ENCODE measurements around the gene ETS2.

ETS2 gene

DNA sequence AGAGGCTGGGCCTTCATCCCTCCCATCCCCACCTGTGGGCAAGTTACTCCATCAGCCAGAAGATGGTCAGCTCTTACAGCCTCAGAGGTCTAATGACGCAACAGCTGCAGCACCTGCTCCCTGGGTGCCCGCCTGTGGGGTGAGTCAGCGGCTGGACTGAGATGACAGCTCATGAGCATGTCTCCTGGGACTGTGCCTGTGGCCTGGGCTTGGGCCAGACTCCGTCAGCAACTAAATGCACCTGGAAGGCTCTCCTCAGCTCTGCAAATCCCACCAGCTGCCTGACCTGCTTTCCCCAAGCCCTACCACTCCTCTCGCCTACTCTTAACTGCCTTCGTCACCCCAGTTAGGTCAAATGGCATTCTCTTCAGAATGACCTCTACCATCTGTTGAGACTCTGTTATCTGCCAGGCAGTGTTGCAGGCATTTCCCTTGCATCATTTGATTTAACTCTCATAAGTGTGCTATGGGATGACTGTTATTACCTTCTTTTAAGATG, 47.7 kb downstream of the ETS2 start:
- H3K27ac ChIP-seq (ENCODE audit: low read depth, low read length), result no peak overlapping the region
- H3K9ac ChIP-seq (ENCODE audit: low read length), result no peak overlapping the region
- H3K27me3 ChIP-seq (ENCODE audit: control insufficient read depth, insufficient read depth, low read length), result no peaks in the 10 kb centered on the region
- no peak overlapping the region for H3K4me3 ChIP-seq (ENCODE audit: low read depth, low read length)
- H3K36me3 ChIP-seq (ENCODE audit: control insufficient read depth, insufficient read depth, low read length), result no peaks in the 10 kb centered on the region
- peaks cover 3% of the 10 kb centered on the region; the same call in 1 of the 2 replicates for H3K9me3 ChIP-seq (ENCODE audit: control insufficient read depth, insufficient read depth, low read depth, low read length)
- H3K4me1 ChIP-seq (ENCODE audit: control insufficient read depth, insufficient read depth, low read length), result no peaks in the 10 kb centered on the region; the same call in 1 of the 2 replicates

GRCh38 chr21:38857152-38857825, 51.6 kb downstream of the ETS2 start:
- no peak overlapping the region for H3K4me3 ChIP-seq (ENCODE audit: low read depth, low read length)
- H3K9me3 ChIP-seq (ENCODE audit: control insufficient read depth, insufficient read depth, low read depth, low read length), result no peaks in the 10 kb centered on the region
- no peaks in the 10 kb centered on the region for H3K36me3 ChIP-seq (ENCODE audit: control insufficient read depth, insufficient read depth, low read length)
- no peak overlapping the region for H3K27ac ChIP-seq (ENCODE audit: low read depth, low read length)
- no peaks in the 10 kb centered on the region; the same call in 1 of the 2 replicates for H3K4me1 ChIP-seq (ENCODE audit: control insufficient read depth, insufficient read depth, low read length)
- no peak overlapping the region for H3K9ac ChIP-seq (ENCODE audit: low read length)
- no peaks in the 10 kb centered on the region for H3K27me3 ChIP-seq (ENCODE audit: control insufficient read depth, insufficient read depth, low read length)

DNA sequence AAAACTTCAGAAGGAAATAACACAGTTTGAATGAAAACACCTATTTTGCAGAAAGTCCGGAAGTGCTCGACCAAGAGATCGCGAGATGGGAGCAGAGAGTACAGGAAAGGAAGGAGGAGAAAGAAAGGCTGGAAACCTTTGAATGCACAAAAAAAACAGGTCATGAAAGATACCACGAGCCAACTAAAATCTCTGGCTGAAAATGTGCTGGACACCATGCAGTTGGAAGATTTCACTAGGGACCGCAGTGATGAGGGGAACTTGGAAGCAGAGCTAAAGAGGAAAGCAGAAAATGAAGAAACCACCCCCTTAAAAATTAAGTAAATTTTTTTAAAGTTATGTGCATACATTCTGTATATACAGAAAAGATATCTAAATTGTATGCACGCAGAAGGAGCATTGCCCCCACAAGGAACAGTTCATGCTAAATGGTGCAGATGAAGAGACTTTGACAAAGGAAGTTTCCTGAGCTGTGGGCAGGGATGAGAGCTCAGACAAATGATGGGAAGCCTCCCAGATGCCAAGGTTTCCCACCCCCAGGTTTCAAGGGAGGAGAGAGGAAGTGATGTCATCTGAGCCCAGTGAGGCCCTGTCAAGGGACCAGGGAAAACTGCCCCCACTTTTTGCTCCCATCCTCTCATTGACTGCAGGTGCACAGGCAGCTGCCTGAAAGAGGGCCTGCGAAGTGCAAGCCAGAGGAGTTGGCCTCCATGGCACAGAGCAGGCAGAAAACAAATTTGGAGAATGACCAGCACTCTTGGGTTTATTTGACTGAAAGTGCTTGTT, 52.5 kb downstream of the ETS2 start:
- Histone ChIP-seq H3K36me3 (ENCODE audit: control insufficient read depth, insufficient read depth, low read length) (no peaks in the 10 kb centered on the region), H3K27ac (ENCODE audit: low read depth, low read length) (no peak overlapping the region), H3K4me3 (ENCODE audit: low read depth, low read length) (no peak overlapping the region), H3K27me3 (ENCODE audit: control insufficient read depth, insufficient read depth, low read length) (no peaks in the 10 kb centered on the region), H3K9ac (ENCODE audit: low read length) (no peak overlapping the region), H3K9me3 (ENCODE audit: control insufficient read depth, insufficient read depth, low read depth, low read length) (no peaks in the 10 kb centered on the region), H3K4me1 (ENCODE audit: control insufficient read depth, insufficient read depth, low read length) (no peaks in the 10 kb centered on the region; the same call in 1 of the 2 replicates)

DNA sequence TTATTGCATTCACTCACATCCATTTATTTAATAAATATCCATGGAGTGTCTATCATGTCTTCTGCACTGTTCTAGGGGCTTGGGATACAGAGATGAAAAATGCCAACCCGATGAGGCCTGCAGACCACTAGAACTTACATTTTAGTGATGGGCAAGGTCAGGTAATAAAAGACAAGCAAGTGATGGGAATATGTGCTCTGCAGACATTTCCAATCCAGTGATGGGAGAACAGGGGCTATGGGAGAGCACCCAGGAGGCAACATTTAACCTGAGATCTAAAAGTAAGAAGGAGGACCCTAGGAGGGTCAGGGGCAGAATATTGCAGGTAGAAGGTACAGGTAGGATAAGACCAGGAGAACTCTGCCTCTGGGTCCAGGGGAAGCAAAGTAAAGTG, 53.1 kb downstream of the ETS2 start:
- Histone ChIP-seq H3K27me3 (ENCODE audit: control insufficient read depth, insufficient read depth, low read length) (no peaks in the 10 kb centered on the region), H3K9ac (ENCODE audit: low read length) (no peak overlapping the region), H3K36me3 (ENCODE audit: control insufficient read depth, insufficient read depth, low read length) (no peaks in the 10 kb centered on the region), H3K4me3 (ENCODE audit: low read depth, low read length) (no peak overlapping the region), H3K9me3 (ENCODE audit: control insufficient read depth, insufficient read depth, low read depth, low read length) (no peaks in the 10 kb centered on the region), H3K4me1 (ENCODE audit: control insufficient read depth, insufficient read depth, low read length) (no peaks in the 10 kb centered on the region; the same call in 1 of the 2 replicates), H3K27ac (ENCODE audit: low read depth, low read length) (no peak overlapping the region)

GRCh38 chr21:38859852-38860251, 54.1 kb downstream of the ETS2 start:
- no peak overlapping the region for H3K9ac ChIP-seq (ENCODE audit: low read length)
- no peak overlapping the region for H3K27ac ChIP-seq (ENCODE audit: low read depth, low read length)
- H3K9me3 ChIP-seq (ENCODE audit: control insufficient read depth, insufficient read depth, low read depth, low read length), result no peaks in the 10 kb centered on the region
- no peaks in the 10 kb centered on the region for H3K36me3 ChIP-seq (ENCODE audit: control insufficient read depth, insufficient read depth, low read length)
- H3K4me1 ChIP-seq (ENCODE audit: control insufficient read depth, insufficient read depth, low read length), result no peaks in the 10 kb centered on the region; the same call in 1 of the 2 replicates
- H3K27me3 ChIP-seq (ENCODE audit: control insufficient read depth, insufficient read depth, low read length), result no peaks in the 10 kb centered on the region
- H3K4me3 ChIP-seq (ENCODE audit: low read depth, low read length), result no peak overlapping the region

DNA sequence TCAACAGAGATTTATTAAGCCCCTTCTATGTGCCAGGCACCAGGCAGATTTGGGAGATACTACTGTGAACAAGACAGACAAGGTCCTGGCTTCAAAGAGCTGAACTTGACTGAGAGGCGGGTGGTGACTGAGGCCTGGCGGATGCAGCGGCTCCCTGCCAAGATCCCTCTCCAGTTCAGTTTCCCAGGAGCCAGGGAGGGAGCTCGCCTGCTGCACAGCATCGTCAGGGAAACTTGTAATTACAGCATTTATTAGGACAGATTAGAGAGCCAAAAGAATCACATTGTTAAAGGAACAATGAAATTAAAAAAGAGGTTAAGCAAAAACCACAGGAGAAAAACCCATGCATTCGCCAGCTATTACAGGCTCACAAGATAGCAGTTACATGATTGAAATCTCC, 55.3 kb downstream of the ETS2 start:
- H3K27ac ChIP-seq (ENCODE audit: low read depth, low read length), result no peak overlapping the region
- H3K4me1 ChIP-seq (ENCODE audit: control insufficient read depth, insufficient read depth, low read length), result peaks cover 5% of the 10 kb centered on the region; the same call in 1 of the 2 replicates
- no peaks in the 10 kb centered on the region for H3K27me3 ChIP-seq (ENCODE audit: control insufficient read depth, insufficient read depth, low read length)
- H3K9me3 ChIP-seq (ENCODE audit: control insufficient read depth, insufficient read depth, low read depth, low read length), result no peaks in the 10 kb centered on the region
- no peaks in the 10 kb centered on the region for H3K36me3 ChIP-seq (ENCODE audit: control insufficient read depth, insufficient read depth, low read length)
- no peak overlapping the region for H3K9ac ChIP-seq (ENCODE audit: low read length)
- H3K4me3 ChIP-seq (ENCODE audit: low read depth, low read length), result no peak overlapping the region

GRCh38 chr21:38861989-38862683, 56.4 kb downstream of the ETS2 start:
- H3K9me3 ChIP-seq (ENCODE audit: control insufficient read depth, insufficient read depth, low read depth, low read length), result no peaks in the 10 kb centered on the region
- no peaks in the 10 kb centered on the region for H3K36me3 ChIP-seq (ENCODE audit: control insufficient read depth, insufficient read depth, low read length)
- peaks cover 5% of the 10 kb centered on the region; the same call in 1 of the 2 replicates for H3K4me1 ChIP-seq (ENCODE audit: control insufficient read depth, insufficient read depth, low read length)
- no peak overlapping the region for H3K9ac ChIP-seq (ENCODE audit: low read length)
- H3K27me3 ChIP-seq (ENCODE audit: control insufficient read depth, insufficient read depth, low read length), result no peaks in the 10 kb centered on the region
- H3K27ac ChIP-seq (ENCODE audit: low read depth, low read length), result no peak overlapping the region
- H3K4me3 ChIP-seq (ENCODE audit: low read depth, low read length), result no peak overlapping the region

DNA sequence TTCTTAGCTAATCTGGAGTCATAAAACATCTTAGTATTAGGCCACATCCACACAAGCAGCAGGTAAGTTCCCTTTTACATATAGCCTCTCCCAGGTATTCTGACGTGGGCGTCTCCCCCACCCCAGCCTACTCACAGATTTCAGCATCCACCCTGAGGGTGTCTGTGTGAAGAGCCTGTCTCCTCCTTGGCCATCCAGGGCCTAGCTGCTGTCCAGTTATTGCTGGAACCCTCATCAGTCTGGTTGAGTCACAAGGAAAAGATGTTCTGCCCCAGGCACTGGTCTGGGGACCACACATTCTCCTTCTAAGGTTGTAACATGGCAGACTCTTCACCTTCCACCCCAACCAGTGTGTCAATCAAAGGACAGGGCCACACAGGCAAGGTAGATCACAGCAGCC, 57.6 kb downstream of the ETS2 start:
- Histone ChIP-seq H3K27me3 (ENCODE audit: control insufficient read depth, insufficient read depth, low read length) (no peaks in the 10 kb centered on the region), H3K9me3 (ENCODE audit: control insufficient read depth, insufficient read depth, low read depth, low read length) (peaks cover 6% of the 10 kb centered on the region; the same call in 1 of the 2 replicates), H3K9ac (ENCODE audit: low read length) (no peak overlapping the region), H3K4me3 (ENCODE audit: low read depth, low read length) (no peak overlapping the region), H3K36me3 (ENCODE audit: control insufficient read depth, insufficient read depth, low read length) (no peaks in the 10 kb centered on the region), H3K27ac (ENCODE audit: low read depth, low read length) (no peak overlapping the region), H3K4me1 (ENCODE audit: control insufficient read depth, insufficient read depth, low read length) (peaks cover 5% of the 10 kb centered on the region; the same call in 1 of the 2 replicates)

GRCh38 chr21:38863843-38864363, 58.2 kb downstream of the ETS2 start:
- H3K9ac ChIP-seq (ENCODE audit: low read length), result no peak overlapping the region

GRCh38 chr21:38864964-38865363, 59.2 kb downstream of the ETS2 start:
- Histone ChIP-seq H3K27ac (ENCODE audit: low read depth, low read length) (no peak overlapping the region), H3K27me3 (ENCODE audit: control insufficient read depth, insufficient read depth, low read length) (no peaks in the 10 kb centered on the region), H3K9ac (ENCODE audit: low read length) (no peak overlapping the region), H3K9me3 (ENCODE audit: control insufficient read depth, insufficient read depth, low read depth, low read length) (peaks cover 7% of the 10 kb centered on the region; the same call in 1 of the 2 replicates), H3K36me3 (ENCODE audit: control insufficient read depth, insufficient read depth, low read length) (no peaks in the 10 kb centered on the region), H3K4me3 (ENCODE audit: low read depth, low read length) (no peak overlapping the region), H3K4me1 (ENCODE audit: control insufficient read depth, insufficient read depth, low read length) (peaks cover 5% of the 10 kb centered on the region; the same call in 1 of the 2 replicates)

More at GRCh38 chr21:38863843-38864363, 58.2 kb downstream of the ETS2 start:
- H3K36me3 ChIP-seq (ENCODE audit: control insufficient read depth, insufficient read depth, low read length), result no peaks in the 10 kb centered on the region
- peaks cover 5% of the 10 kb centered on the region; the same call in 1 of the 2 replicates for H3K4me1 ChIP-seq (ENCODE audit: control insufficient read depth, insufficient read depth, low read length)
- H3K27ac ChIP-seq (ENCODE audit: low read depth, low read length), result no peak overlapping the region
- H3K9me3 ChIP-seq (ENCODE audit: control insufficient read depth, insufficient read depth, low read depth, low read length), result peaks cover 7% of the 10 kb centered on the region; the same call in 1 of the 2 replicates
- no peak overlapping the region for H3K4me3 ChIP-seq (ENCODE audit: low read depth, low read length)
- H3K27me3 ChIP-seq (ENCODE audit: control insufficient read depth, insufficient read depth, low read length), result no peaks in the 10 kb centered on the region

Data from HUES6 (cell line).